DND-41 (cell line): ENCODE data around the gene FEN1.

ENCODE experiments used
- EZH2 ChIP-seq: IDR thresholded peaks from 3 replicates; pipeline ENCODE4 v1.6.1; 2012; ENCODE audit warnings: borderline replicate concordance, low read depth, mild to moderate bottlenecking, moderate library complexity, low read length, inconsistent platforms; ENCODE audit not compliant: severe bottlenecking
- TF ChIP-seq, protein P1 (sequence below): IDR thresholded peaks from 2 replicates; pipeline ENCODE4 v1.5.1; 2012; ENCODE audit warnings: borderline replicate concordance, low read length, moderate library complexity, mild to moderate bottlenecking; ENCODE audit not compliant: poor library complexity, severe bottlenecking; ENCODE audit errors: extremely low read depth

GRCh38 chr11:61773809-61774208 is 18.9 kb upstream of the FEN1 start:
- no peak for TF ChIP-seq EZH2
- TF ChIP-seq, protein P1, sequence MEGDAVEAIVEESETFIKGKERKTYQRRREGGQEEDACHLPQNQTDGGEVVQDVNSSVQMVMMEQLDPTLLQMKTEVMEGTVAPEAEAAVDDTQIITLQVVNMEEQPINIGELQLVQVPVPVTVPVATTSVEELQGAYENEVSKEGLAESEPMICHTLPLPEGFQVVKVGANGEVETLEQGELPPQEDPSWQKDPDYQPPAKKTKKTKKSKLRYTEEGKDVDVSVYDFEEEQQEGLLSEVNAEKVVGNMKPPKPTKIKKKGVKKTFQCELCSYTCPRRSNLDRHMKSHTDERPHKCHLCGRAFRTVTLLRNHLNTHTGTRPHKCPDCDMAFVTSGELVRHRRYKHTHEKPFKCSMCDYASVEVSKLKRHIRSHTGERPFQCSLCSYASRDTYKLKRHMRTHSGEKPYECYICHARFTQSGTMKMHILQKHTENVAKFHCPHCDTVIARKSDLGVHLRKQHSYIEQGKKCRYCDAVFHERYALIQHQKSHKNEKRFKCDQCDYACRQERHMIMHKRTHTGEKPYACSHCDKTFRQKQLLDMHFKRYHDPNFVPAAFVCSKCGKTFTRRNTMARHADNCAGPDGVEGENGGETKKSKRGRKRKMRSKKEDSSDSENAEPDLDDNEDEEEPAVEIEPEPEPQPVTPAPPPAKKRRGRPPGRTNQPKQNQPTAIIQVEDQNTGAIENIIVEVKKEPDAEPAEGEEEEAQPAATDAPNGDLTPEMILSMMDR, result no peak
